ENCODE results near the gene GCK.
A peak's percentile ranks its signal among the peaks of the same experiment; 100 is the strongest.
"Not testable (repeated sequence)": the region's sequence is repeated elsewhere in the genome, so short reads cannot be mapped to it uniquely, and the experiment has no call there.

GCK gene

DNA sequence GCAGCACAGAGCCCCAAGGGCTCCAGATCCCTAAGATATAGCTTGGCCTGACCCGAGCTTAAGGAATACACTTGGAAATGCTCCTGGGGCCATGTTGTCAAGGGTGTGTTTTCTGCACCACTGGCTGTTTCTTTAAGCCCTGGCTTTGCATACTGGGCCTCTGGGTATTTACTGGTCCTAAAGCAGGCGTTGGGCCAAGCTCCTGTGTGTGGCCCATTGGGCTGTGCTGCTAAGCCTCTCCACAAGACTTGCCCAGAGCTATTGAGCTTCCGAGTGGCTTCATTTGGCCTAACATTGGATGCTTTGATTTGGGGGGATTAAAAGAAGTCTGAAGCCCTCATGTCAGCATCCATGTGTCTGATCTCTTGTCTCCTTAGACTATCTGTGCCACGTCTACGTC, 16.8 kb upstream of the GCK start:
- CTCF ChIA-PET, result interaction anchor here (0.9 to 1.6 kb wide), 4 partner anchors 13 to 134 kb away, joined by 3 to 4 read pairs (median 3); partner anchors contain the start of genes GCK and POLD2
- POLR2A ChIA-PET, result no interaction called here

DNA sequence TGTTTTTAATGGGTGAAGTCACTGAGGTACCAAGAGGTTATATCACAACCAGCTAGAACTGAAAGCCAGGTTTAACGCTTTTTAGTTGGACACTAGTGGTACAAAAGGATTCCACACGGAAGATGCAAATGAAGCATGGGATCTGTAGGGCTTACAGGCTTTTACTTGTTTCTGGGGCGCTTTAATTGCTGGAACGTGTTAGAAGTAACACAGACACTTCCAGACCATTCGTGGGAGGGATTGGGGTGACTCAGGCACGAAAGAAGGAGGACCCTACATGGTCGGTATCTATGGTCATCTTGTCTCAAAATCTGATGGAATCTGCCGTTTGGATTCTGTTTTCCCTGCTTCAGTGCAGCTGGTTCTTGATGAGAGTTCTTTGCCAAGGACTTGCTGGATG, 12.6 kb upstream of the GCK start:
- TF ChIP-seq, protein P1, sequence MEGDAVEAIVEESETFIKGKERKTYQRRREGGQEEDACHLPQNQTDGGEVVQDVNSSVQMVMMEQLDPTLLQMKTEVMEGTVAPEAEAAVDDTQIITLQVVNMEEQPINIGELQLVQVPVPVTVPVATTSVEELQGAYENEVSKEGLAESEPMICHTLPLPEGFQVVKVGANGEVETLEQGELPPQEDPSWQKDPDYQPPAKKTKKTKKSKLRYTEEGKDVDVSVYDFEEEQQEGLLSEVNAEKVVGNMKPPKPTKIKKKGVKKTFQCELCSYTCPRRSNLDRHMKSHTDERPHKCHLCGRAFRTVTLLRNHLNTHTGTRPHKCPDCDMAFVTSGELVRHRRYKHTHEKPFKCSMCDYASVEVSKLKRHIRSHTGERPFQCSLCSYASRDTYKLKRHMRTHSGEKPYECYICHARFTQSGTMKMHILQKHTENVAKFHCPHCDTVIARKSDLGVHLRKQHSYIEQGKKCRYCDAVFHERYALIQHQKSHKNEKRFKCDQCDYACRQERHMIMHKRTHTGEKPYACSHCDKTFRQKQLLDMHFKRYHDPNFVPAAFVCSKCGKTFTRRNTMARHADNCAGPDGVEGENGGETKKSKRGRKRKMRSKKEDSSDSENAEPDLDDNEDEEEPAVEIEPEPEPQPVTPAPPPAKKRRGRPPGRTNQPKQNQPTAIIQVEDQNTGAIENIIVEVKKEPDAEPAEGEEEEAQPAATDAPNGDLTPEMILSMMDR (IDR thresholded peaks at IDR 0.05; ENCODE audit: insufficient read depth, low read length, missing control alignments), result no peak
- peak overlapping the region; percentile 100 for H3K4me3 ChIP-seq (ENCODE audit: low read depth, low read length)
- POLR2A ChIA-PET, result no interaction called here
- DNase-seq (ENCODE audit: low read depth, low spot score), result no peak
- CTCF ChIA-PET, result interaction anchor here (0.7 to 2.8 kb wide), 12 partner anchors 8 to 347 kb away, joined by 3 to 12 read pairs (median 4); partner anchors contain the start of gene PGAM2

More for the DNA sequence above, 16.8 kb upstream of the GCK start:
- no peak for DNase-seq (ENCODE audit: low read depth, low spot score)
- TF ChIP-seq, protein P1 (IDR thresholded peaks at IDR 0.05; ENCODE audit: insufficient read depth, low read length, missing control alignments), result no peak
- H3K4me3 ChIP-seq (ENCODE audit: low read depth, low read length), result no peak overlapping the region

DNA sequence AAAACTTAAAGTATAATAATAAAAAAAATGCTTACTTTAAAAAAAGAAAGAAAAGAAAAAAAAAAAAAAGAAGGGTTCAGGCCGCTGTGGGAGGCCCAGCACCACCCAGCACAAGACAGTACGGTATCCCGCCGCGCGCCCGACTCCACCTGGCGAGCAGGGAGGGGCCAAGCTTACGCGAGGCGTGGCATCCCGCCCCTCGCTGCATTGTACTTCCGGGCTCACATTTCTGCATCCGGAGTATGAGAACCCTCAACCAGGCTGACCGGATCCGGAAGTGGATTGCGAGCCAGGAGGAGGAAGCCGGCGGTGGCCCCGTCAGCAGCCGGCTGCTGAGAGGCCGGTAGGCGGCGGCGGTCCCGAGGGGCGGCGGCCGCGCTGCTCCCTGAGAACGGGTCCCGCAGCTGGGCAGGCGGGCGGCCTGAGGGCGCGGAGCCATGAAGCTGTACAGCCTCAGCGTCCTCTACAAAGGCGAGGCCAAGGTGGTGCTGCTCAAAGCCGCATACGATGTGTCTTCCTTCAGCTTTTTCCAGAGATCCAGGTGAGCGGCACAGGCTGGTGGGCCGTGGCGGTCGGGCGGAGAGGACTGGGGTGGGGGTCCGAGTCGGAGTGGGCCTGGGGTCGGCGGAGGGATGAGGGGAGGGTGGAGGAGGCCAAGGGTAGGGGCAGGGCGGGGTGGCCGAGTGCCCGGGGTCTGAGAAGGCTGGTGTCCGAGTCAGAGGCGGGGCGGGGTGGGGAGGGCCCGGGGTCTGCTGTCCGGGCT, 11.6 kb upstream of the GCK start, which contains the start of gene YKT6:
TSS of gene YKT6 (plus strand) at position 280 of the 763 bp plus-strand sequence. CDS start at position 438, 158 bp downstream.
- TF ChIP-seq, protein P1 (IDR thresholded peaks at IDR 0.05; ENCODE audit: insufficient read depth, low read length, missing control alignments), result peak; percentile 58
- ChIA-PET CTCF (interaction anchor here (0.6 to 2.8 kb wide), 16 partner anchors 9 to 364 kb away, joined by 3 to 12 read pairs (median 4); partner anchors contain the start of gene PGAM2), POLR2A (interaction anchor here (0.8 to 1.0 kb wide), 3 partner anchors 11 to 133 kb away, joined by 3 to 5 read pairs (median 4); no protein-coding TSS in a partner anchor)
- DNase-seq (ENCODE audit: low read depth, low spot score), result peak; percentile 41
- peak within 1 kb of the TSS; percentile 100 for H3K4me3 ChIP-seq (ENCODE audit: low read depth, low read length)

DNA sequence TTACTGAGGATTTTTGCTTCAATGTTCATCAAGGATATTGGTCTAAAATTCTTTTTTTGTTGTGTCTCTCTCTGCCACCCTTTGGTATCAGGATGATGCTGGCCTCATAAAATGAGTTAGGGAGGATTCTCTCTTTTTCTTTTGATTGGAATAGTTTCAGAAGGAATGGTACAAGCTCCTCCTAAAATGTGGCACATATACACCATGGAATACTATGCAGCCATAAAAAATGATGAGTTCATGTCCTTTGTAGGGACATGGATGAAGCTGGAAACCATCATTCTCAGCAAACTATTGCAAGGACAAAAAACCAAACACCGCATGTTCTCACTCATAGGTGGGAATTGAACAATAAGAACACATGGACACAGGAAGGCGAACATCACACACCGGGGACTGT, 10.9 kb upstream of the GCK start:
- H3K4me3 ChIP-seq (ENCODE audit: low read depth, low read length); DNase-seq (ENCODE audit: low read depth, low spot score): not testable (repeated sequence)
- POLR2A ChIA-PET, result interaction anchor here (0.8 to 1.0 kb wide), 2 partner anchors 130 to 132 kb away, joined by 3 to 5 read pairs; no protein-coding TSS in a partner anchor
- CTCF ChIA-PET, result interaction anchor here (0.6 to 2.8 kb wide), 6 partner anchors 12 to 365 kb away, joined by 3 to 11 read pairs (median 6); no protein-coding TSS in a partner anchor

DNA sequence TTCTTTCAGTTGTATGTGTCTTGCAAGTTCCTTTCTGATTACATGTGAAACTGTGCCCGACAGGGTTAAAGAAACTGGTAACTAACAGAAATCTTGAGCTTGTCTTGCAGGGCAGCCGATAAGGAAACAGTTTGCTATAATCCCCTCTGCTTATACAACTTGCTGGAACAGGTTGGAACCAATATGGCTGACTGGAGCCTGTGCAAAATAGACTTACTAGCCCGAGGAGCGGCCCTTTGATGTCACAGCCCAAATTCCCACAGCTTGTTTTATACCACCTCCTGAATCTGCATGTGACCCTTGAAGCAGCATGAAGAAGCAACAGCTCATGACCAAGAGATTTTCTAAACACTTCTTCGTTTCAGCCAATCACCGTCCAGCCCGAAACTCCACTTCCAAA, 8.2 kb upstream of the GCK start:
- TF ChIP-seq, protein P1 (IDR thresholded peaks at IDR 0.05; ENCODE audit: insufficient read depth, low read length, missing control alignments), result no peak
- DNase-seq (ENCODE audit: low read depth, low spot score), result no peak
- POLR2A ChIA-PET, result no interaction called here
- H3K4me3 ChIP-seq (ENCODE audit: low read depth, low read length), result no peak overlapping the region
- CTCF ChIA-PET, result interaction anchor here (0.9 to 6.8 kb wide), 14 partner anchors 10 to 294 kb away, joined by 3 to 88 read pairs (median 6); no protein-coding TSS in a partner anchor

GRCh38 chr7:44196450-44196872, 7.2 kb upstream of the GCK start:
- DNase-seq (ENCODE audit: low read depth, low spot score), result no peak
- CTCF ChIA-PET, result interaction anchor here (0.8 to 6.8 kb wide), 23 partner anchors 10 to 295 kb away, joined by 3 to 88 read pairs (median 4); partner anchors contain the start of gene POLD2
- TF ChIP-seq, protein P1 (IDR thresholded peaks at IDR 0.05; ENCODE audit: insufficient read depth, low read length, missing control alignments), result peak; percentile 83
- POLR2A ChIA-PET, result interaction anchor here (0.6 kb wide), 1 partner anchor 132 kb away, joined by 3 read pairs; no protein-coding TSS in a partner anchor
- no peak overlapping the region for H3K4me3 ChIP-seq (ENCODE audit: low read depth, low read length)
